HG02870 (cell line): ENCODE measurements around the gene TBL1Y.
"Not testable (repeated sequence)": the region's sequence is repeated elsewhere in the genome, so short reads cannot be mapped to it uniquely, and the experiment has no call there.

Source experiments
- ATAC-seq: cut with Tn5 transposase; IDR thresholded peaks from one replicate; pipeline ENCODE4 v1.9.1; 2021; ENCODE audit warnings: mild to moderate bottlenecking, moderate library complexity; ENCODE audit not compliant: unreplicated experiment

The TBL1Y gene

DNA sequence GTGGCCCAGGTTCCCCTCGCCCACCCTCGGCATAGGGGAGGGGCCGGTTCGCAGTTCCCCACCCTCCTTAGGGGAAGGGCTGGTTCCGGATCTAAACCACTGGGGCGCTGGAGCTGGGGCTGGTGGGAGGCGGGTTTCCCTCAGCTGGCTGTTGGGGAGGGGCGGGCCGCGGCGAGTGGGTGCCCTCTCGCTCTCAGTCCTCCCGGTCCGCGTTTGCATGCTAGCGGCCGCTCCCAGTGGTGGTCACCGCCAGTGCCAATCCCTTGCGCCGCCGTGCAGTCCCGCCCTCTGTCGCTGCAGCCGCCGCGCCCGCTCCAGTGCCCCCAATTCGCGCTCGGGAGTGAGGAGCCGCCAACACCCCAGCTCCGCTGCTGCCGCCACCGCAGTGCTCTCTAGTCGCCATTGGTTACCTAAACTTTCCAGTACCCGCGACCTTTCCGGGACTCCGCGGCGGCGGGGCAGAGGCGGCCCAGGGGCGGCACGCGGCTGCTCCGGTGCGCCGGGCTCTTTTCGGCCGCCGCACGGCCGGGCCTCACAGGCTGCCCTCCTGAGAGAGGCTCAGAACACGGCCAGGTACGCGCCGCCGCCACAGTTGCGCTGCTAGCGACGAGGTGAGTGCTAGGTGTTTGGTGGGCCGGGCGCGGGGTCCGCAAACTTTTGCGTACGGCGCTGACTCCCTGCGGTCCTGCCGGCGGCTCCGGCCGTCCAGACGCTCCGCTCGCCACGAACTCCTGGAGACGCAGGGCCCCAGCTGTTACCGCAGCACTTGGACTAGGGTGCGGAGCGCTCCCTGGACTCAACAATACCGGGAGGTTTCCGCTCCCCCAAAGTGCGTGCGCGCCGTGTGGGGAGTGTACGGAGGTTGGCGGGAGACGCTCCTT, at the start of gene TBL1Y:
Gene TBL1Y, plus strand, starts transcription at position 326 of the 881 bp plus-strand sequence. CDS start 114,388 bp downstream, outside the sequence.
- no peak for ATAC-seq

DNA sequence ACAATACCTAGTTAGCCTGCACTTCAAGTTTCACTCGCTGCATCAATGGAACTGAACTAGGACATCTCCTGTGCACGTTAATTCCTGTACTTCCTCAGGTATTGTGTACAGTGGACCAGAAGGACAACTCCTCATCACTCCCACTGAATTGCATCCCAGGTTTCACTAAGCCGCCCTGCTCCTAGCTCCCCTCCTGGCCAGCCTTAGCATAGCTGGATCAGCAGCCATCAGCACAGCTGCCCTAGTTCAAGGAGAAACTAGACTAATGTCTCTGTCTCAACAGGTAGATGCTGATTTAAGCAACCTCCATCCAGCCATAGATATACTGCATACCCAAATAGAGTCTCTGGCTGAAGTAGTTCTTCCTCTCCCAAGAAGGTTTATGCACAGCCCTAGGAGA, 16.0 kb upstream of the TBL1Y start:
- ATAC-seq, result no peak

DNA sequence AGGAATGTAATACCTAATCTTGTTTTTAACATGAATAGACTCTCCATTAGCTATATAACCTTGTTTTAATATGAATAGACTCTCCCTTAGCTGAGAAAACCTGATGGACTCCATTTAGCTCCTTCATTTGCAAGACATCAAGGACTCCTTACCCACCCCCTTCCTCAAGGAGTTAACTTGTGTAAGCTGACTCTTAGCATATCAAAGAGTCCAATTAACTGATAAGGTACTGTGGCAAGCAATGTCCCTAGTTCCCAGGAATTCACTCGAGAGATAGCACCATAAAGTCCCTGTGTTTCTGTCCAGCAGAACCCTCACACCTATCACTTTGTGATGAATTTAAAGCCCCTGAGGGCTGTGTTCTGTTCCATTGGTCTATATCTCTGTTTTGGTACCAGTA, 15.3 kb upstream of the TBL1Y start:
- ATAC-seq, result no peak

DNA sequence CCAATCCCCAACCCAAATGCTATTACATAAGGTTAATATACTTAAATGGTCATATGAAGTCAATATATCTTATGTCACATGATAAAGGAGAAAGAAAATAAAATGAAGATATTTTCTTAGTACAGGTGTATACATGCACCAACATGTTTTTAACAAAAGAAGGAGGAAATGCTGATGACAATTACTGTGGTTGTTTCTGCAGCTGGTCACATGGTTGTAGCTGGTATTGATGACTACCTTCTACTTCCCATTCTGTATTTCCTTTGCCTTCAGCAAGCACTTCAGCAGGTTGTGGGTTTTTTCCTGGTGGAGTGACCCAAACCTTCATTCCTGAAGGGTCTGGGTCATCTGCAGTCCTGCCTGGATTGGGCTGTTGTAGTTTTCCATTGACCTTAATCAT, 8.4 kb upstream of the TBL1Y start:
- not testable (repeated sequence) for ATAC-seq

DNA sequence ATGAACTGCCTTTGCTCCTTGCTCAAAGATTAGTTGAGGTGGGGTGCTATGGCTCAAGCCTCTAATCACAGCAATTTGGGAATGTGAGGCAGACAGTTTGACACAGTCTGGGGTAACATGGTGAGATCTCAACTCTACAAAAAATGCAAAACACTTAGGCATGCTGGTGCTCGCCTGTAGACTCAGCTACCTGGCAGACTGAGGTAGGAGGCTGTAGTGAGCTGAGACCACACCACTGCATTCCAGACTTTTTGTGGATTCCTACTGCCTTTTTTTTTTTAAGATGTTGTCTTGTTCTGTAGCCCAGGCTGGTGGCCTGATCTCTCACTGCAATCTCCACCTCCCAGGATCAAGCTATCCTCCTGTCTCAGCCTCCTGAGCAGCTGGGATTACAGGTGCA, 2.9 kb upstream of the TBL1Y start:
- ATAC-seq, result no peak

DNA sequence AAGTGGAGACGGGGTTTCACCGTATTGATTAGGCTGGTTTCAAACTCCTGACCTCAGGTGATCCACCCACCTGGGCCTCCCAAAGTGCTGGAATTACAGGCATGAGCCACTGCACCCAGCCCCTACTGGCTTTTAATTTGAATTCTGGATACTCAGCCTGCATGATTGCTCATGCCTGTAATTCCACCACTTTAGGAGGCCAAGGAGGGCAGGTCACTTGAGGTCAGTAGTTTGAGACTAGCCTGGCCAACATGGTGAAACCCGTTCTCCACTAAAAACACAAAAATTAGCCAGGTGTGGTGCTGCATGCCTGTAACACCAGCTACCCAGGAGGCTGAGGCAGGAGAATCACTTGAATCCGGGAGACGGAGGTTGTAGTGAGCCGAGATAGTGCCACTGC, 2.5 kb upstream of the TBL1Y start:
- not testable (repeated sequence) for ATAC-seq

DNA sequence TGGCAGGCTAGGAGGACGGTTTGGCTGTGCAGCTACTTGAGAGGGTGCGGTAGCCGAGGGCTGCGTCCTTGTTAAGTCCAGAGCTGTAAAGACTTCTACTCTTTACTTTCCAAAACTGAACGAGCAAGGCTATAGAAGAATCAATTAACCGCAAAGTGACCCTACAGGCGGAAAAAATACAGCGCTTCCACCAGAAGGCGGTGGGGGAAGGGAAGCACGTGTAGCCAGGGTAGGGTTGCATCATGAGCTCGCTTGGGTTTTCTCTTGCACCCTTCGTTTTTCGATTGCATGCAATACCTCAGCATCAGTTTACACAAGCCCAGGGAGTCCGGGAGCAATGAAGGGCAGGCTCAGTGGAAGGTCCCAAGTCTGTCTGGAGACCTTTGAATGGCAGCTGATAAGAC, 1.4 kb upstream of the TBL1Y start:
- no peak for ATAC-seq

DNA sequence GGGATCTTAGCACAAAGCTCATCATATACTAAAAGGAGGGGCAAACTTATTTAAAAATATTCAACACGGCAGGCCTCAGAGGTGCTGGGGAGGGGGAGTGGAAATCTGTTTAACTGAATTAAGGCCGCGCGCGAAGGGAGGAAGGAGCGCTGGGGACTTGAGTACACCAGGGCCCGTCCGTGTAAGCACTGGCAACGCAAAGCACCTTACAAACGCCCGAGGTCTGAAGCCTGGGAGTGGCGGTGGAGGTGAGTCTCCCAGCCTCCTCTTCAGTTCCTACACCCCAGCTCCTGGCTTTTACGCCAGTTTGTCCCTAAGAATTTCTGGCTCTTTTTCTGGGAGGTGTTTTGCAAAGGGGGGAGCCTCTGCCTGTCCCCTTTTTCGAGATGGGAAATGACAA, 641 bp upstream of the TBL1Y start:
- no peak for ATAC-seq

DNA sequence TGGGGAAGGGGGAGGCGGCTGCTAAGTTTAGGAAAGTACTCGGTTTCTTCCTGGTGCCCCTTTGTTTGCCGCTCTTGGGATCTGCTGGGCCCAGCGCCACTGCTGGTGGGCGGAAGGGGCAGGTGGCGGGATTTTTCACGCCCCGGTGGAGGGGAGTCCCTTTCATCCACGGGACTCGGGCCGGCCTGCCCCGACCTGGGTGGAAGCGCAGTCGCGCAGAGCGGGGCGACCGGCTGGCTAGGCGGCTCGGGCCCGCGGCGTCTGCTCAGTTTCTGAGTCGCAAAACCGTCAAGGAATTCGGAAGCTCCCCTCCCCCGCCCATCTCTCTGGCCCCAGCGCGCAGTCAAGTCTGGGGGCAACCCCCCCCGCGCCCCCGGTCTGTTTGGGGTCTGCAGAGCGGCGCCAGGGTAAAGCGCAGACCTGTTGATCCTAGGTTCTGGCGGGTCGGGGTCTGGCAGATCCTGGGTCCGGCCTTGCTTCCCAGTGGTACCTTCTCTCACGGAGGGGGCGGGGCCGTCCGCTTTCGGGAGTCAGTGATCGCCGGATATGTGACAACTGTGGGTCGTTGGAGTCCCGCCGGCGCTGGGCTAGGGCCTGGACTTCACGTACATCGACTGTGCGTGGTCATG, 870 bp downstream of the TBL1Y start, which contains the start of gene AMELY:
Gene AMELY, minus strand, starts transcription at position 500 of the 629 bp plus-strand sequence. CDS start 39,144 bp downstream, outside the sequence.
- ATAC-seq, result no peak

DNA sequence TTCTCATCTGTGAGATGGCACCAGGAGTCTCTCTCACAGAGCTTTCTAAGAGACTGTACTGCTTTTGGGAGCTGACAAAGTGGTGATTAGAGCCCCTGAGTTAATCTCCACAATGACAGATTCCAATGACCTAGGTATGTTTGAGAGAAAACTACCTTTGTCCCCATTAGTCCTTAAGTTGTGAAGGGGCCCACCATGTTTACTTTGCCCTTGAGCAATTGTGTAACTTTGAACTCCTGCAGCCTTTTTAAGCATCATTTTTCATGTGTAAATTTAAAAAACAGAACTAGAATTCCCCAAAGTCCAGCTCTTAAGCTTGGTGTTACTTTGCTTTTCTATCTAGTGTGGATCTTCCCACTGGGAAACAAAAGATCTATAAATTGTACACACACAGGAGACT, 2.9 kb downstream of the TBL1Y start:
- no peak for ATAC-seq

DNA sequence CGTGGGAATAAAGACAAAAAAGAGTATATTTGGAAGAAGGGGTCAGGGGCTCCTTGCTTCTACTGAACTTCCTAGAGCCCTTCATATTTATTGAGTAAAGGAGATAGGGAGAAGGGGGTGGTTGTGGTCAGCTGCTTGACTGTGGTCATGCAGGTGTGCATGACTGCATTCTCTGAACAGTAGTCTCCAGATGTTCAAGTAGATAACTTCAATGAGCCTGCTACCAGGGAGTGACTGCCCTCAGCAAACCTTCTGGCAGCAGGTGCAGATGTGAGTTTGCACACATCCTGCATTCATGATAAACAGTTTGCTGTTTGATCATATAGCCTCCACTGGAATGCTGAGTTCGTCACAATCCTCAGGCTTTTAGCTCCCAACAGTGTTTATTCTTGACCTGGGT, 10.6 kb downstream of the TBL1Y start:
- ATAC-seq, result no peak

DNA sequence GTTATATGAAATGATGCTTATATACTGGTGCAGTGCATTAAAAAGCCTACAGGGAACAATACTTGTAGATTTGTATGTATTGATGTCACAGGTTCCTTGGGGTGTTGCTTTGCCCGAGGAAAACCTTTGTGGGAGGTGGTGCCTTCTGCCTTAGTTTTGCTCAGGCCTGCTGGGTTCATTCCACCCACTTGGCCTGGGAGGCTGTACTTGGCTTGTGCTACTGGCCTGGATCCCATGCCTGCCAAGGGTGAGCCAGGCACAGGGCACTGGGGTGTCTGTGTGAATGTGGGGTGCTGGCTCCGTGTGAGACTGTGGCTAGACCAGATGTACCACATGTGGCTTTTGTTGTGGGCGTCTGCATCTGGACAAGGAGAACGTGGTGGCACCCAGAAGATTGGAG, 17.8 kb downstream of the TBL1Y start:
- ATAC-seq, result no peak

DNA sequence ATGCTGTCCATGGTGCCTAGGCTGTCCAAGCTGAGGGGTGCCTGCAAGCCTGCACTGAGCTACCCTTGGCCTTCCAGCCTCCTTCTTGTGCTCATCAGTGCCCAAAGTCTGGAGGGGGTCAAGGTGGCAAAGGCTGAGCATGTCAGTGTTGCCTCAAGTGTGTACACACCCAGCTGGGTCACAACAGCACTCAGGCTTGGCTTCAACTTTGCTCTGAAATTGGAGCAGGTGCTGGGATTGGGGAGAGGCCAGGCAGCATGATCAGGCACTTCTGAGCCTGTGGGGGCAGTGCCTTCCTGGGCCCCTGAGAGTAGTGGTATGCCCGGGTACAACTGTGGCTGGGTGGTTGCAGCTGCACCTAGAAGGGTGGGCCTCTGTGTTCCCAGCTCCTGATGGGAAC, 18.7 kb downstream of the TBL1Y start:
- ATAC-seq, result no peak

DNA sequence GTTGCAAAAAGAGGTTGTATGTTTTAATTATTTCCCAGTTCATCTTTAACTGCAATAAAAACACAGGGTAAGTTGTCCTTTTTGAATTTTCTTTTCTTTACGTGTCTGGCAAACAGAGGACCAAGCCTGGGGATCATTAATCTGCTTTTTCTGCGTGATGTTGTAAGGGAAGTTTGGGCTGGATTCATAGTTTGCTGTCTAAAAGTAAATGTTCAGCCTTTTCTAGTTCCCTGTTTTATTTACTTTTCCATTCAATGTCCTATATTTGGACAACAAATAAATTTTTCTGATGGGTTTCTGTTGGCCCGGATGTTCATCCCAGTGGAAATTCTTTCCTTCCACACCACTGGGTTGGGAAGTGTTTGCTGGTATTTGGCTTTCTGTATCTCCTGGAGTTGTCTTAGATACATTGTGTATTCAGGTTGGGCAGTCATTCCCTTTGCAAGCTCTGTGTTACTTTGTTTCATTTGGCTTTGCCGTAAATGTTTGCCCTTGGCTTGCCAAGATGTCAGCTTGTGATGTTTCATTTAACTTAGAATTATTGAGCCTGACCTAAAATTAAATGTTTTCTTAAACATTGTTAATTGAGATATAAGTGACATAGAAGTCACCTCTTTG, 21.4 kb downstream of the TBL1Y start:
- ATAC-seq, result no peak

DNA sequence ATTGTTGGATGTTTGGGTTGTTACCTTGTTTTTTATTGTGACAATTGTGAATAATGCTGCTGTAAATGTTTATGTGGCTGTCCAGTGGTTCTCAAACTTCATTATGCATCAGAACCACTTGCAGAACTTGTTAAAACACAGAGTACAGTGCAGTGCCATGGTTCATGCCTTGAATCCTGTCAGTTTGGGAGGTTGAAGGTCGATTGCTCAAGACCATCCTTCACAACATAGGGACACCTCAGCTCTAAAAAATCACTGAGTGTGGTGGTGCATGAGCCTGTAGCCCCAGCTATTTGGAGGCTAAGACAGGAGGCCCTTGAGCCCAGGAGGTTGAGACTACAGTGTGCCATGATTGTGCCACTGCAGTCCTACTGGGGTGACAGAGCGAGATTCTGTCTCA, 25.0 kb downstream of the TBL1Y start:
- no peak for ATAC-seq

DNA sequence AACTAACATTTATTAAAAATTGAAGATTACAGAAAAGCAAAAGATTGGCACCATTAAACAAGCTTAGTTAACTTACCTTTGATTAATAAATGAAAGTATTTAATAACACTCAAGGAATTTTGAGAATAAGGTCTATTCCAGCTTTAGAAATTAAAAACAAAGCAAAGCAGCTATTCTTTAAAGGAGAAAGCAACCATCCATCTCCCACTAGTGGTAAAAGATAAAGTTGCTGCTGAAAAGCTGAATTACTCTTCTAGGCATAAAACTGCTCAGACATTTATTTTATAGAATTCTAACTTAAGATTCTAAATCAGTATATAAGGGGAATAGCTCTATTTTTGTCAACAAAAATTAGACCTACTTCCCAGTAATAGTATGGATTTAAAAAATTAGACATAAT, 37.2 kb downstream of the TBL1Y start:
- no peak for ATAC-seq

DNA sequence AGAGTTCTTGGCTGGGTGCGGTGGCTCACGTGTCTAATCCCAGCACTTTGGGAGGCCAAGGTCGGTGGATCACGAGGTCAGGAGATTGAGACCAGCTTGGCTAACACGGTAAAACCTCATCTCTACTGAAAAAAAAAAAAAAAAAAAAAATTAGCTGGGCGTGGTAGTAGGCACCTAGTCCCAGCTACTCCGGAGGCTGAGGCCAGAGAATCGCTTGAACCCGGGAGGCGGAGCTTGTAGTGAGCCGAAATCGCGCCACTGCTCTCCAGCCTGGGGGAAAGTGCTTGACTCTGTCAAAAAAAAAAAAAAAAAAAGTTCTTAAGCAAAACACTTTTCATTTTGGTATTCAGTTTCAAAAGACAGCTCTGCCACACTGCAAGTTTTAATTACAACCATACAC, 37.9 kb downstream of the TBL1Y start:
- ATAC-seq, result no peak

DNA sequence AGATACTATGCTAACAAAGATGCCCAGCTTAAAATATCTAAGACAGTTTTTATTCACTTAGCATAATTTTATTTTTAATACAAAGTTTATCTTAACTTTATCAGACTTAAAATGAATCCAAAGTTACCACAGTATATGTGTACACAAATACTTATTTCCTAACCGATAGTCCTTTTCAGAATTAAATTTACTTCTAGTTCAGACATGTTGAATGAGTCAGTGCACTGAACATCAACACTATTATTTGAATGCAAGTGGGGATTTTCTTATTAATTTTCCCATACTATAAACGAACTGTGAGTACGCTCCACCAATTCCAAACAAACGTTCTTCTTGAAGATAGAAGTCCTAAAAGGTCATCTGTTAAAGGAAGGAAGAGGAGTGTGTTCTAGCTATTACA, 39.5 kb downstream of the TBL1Y start:
- no peak for ATAC-seq

DNA sequence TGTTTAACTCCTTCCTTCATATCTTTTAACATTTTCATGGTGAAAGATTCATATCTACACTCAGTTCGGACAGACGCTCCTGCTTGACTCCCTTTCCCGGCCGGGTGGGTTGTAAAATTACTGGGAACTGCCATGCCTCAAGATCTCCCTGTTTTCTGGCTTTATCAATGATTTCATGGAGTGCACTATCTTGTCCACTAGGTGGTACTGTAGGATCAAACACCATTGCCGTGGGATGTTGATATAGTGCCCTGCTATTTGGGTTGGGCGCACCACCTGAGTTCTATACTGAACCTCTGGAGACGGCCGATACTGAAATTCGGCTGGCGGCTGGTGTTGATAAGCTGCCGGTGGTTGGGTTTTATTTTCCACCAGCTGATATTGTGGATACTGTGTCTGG, 54.2 kb downstream of the TBL1Y start:
- ATAC-seq, result no peak

DNA sequence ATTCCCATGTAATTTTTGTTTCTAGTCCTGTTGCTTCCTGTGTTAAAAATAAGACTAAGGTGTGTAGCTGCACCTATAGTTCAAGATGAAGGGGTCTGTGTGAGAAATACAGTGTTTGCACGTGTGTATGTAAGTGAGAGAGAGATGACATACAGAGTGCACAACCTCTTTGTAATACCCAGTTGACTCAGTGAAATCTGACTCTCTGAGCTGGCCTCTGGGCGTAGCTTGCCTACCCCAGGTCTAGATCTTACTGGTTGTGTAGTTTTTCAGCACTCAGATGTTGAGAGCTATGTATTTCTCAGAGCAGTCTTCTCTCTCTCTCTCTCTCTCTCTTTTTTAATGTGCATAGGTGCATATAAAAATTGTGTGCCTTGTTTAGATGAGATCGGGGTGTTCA, 56.0 kb downstream of the TBL1Y start:
- no peak for ATAC-seq

DNA sequence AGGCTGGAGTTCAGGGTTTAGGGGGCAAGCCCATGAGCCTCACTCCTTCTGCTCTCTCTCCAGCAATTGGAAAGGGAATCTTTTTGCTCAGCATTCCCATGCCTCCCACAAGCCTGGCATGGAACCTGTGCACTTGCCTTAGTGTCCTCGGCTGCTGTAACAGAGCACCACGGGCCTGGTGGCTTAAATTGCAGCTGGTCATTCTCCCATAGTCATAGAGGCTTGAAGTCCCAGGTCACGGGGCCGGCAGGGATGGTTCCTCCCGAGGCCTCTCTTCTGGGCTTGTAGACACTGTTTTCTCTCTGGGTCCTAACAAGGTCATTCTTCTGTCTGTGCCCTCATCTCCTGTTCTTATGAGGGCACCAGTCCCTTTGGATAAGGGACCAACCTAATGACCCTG, 57.2 kb downstream of the TBL1Y start:
- no peak for ATAC-seq

DNA sequence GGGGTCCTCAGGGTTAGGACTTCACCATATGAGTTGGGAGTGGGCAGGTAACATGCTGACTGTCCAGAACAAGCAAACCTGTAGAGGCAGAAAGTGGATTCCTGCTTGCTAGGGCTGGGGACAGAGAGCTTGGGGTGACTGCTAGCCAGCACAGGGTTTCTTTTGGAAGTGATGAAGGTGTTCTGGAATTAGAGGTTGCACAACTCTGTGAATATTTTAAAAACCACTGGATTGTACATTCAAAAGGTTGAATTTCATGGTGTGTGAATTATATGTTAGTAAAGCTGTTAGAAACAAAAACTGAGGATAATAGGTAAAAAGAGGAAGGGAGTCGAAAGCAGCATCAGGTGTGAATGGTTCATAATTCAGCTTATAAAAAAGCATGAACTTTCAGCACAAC, 57.7 kb downstream of the TBL1Y start:
- no peak for ATAC-seq
